Keratinocyte (primary cell): ENCODE results near the gene UBA3.

Source experiments
- CTCF ChIP-seq, 3 experiments: IDR thresholded peaks in 1 of 3; conservative IDR thresholded peaks in 1 of 3; optimal IDR thresholded peaks in 1 of 3; 2 replicates in 2 of 3; 3 replicates in 1 of 3; pipeline versions ENCODE3 to v1.5.1; 2011; ENCODE audit warnings: low read length in 3 of 3, mild to moderate bottlenecking in 3 of 3, moderate library complexity in 2 of 3, control low read depth in 1 of 3, inconsistent platforms in 1 of 3; ENCODE audit not compliant: insufficient read depth in 2 of 3; ENCODE audit errors: extremely low read depth in 1 of 3
- EZH2 ChIP-seq: IDR thresholded peaks from one replicate; pipeline ENCODE4 v1.6.1; 2012; ENCODE audit warnings: inconsistent platforms, mild to moderate bottlenecking, low read length, moderate library complexity

- TF ChIP-seq CTCF (optimal IDR thresholded peaks at IDR 0.05 in 1 of 3, IDR thresholded peaks at IDR 0.05 in 1 of 3, conservative IDR thresholded peaks at IDR 0.05 in 1 of 3; ENCODE audit: extremely low read depth in 1 of 3, insufficient read depth in 2 of 3, low read length in 3 of 3) (no peak), EZH2 (no peak)
Measured at GRCh38 chr3:69072928-69073327, 7.2 kb downstream of the UBA3 start.
